K562 (cell line): ENCODE results near the gene POLD1. TPM values are rescaled to one million over a fixed set of nuclear protein-coding genes. Genes with fewer than 3 reads are reported as not detected.

Experiments
- ATF1 ChIP-seq, 2 experiments: fragments of 450-650 bp in 1 of 2; IDR thresholded peaks; 2 replicates each; pipeline ENCODE4 v1.6.1; 2016; ENCODE audit warnings: missing compliant biosample characterization in 1 of 2, missing genetic modification characterization in 1 of 2
- CTBP1 ChIP-seq: fragments of 450-650 bp; IDR thresholded peaks from 2 replicates; pipeline ENCODE4 v1.6.1; 2016; ENCODE audit warnings: borderline replicate concordance
- GABPA ChIP-seq: fragments of 200-800 bp; sonication (Bioruptor generic); conservative IDR thresholded peaks from 2 replicates; pipeline ENCODE4 v1.6.1; 2016; ENCODE audit warnings: low read depth, missing genetic modification characterization, missing compliant biosample characterization
- GATA2 ChIP-seq: sonication (generic); formaldehyde crosslinking; IDR thresholded peaks from 2 replicates; pipeline ENCODE4 v1.4.0; 2020; ENCODE audit warnings: mild to moderate bottlenecking, missing genetic modification reagents
- NR1H2 ChIP-seq: sonication (generic); formaldehyde crosslinking; IDR thresholded peaks from 2 replicates; pipeline ENCODE4 v1.4.0; 2020; ENCODE audit warnings: mild to moderate bottlenecking, missing genetic modification reagents
- OTX1 ChIP-seq: fragments of 450-650 bp; formaldehyde crosslinking; IDR thresholded peaks from 2 replicates; pipeline ENCODE4 v1.4.0; 2022; ENCODE audit warnings: mild to moderate bottlenecking
- POLR2G ChIP-seq: fragments of 200-400 bp; formaldehyde crosslinking; IDR thresholded peaks from 2 replicates; pipeline ENCODE4 v1.6.1; 2017; ENCODE audit warnings: low read depth, mild to moderate bottlenecking, antibody characterized with exemption, low read length, moderate library complexity
- RBM22 ChIP-seq: fragments of 200-400 bp; formaldehyde crosslinking; IDR thresholded peaks from 2 replicates; pipeline ENCODE4 v1.6.1; 2018; ENCODE audit warnings: low read length, low read depth; ENCODE audit not compliant: poor library complexity, severe bottlenecking
- SAFB2 ChIP-seq: fragments of 200-400 bp; formaldehyde crosslinking; IDR thresholded peaks from 2 replicates; pipeline ENCODE4 v1.6.1; 2018; ENCODE audit warnings: borderline replicate concordance, low read length, low read depth, moderate library complexity; ENCODE audit not compliant: severe bottlenecking
- TAF9B ChIP-seq: fragments of 450-650 bp; IDR thresholded peaks from 2 replicates; pipeline ENCODE4 v1.6.1; 2018; ENCODE audit warnings: mild to moderate bottlenecking; ENCODE audit not compliant: partially characterized antibody
- XRCC5 ChIP-seq: fragments of 200-400 bp; formaldehyde crosslinking; IDR thresholded peaks from 2 replicates; pipeline ENCODE4 v1.6.1; 2017; ENCODE audit warnings: low read depth, mild to moderate bottlenecking, low read length
- ZBTB17 ChIP-seq: fragments of 450-650 bp; formaldehyde crosslinking; IDR thresholded peaks from 2 replicates; pipeline ENCODE4 v1.4.0; 2020; ENCODE audit warnings: mild to moderate bottlenecking
- ZNF347 ChIP-seq: fragments of 450-650 bp; formaldehyde crosslinking; IDR thresholded peaks from 2 replicates; pipeline ENCODE4 v1.4.0; 2020; ENCODE audit warnings: low read depth, mild to moderate bottlenecking, moderate library complexity
- ZNF785 ChIP-seq: fragments of 250-450 bp; sonication (Bioruptor Pico); IDR thresholded peaks from 2 replicates; pipeline ENCODE4 v1.4.0; 2020; ENCODE audit warnings: mild to moderate bottlenecking
- polyA plus RNA-seq, 8 experiments: library from polyadenylated mRNA; depleted of rRNA in 4 of 8; stranded (reverse) in 5 of 8; unstranded in 3 of 8; fragments of >200 nt; fragmentation: Nextera tagmentation in 2 of 8; fragmentation: Illumina TruSeq in 1 of 8; extraction: Ambion mirVana in 2 of 8; extraction: Trizol in 1 of 8; gene quantifications; 2 replicates each; pipeline versions ENCODE4 v1.2.1 to v1.2.3, GENCODE V29; 2011 to 2014; ENCODE audit warnings: inconsistent platforms in 1 of 8, missing spikeins in 1 of 8
- total RNA-seq, 7 experiments: library from RNA; depleted of rRNA in 6 of 7; stranded (reverse); fragments of >200 nt in 6 of 7; fragmentation: Illumina TruSeq in 2 of 7; extraction: Trizol in 2 of 7; gene quantifications; 2 replicates each; pipeline versions ENCODE4 v1.2.1 to v1.2.3, GENCODE V29; 2011 to 2021; ENCODE audit warnings: low replicate concordance in 1 of 7
- TF ChIP-seq, protein P1 (sequence below): sonication (generic); formaldehyde crosslinking; IDR thresholded peaks from 2 replicates; pipeline ENCODE4 v1.8.0; 2022; ENCODE audit warnings: mild to moderate bottlenecking, missing genetic modification reagents, borderline replicate concordance
- TF ChIP-seq, protein P2 (sequence below): sonication (generic); formaldehyde crosslinking; IDR thresholded peaks from 2 replicates; pipeline ENCODE4 v1.5.0; 2020; ENCODE audit warnings: missing genetic modification reagents
- TF ChIP-seq, protein P3 (sequence below): sonication (generic); formaldehyde crosslinking; IDR thresholded peaks from 2 replicates; pipeline ENCODE4 v1.8.0; 2022; ENCODE audit warnings: mild to moderate bottlenecking, missing genetic modification reagents
- TF ChIP-seq, protein P4 (sequence below): fragments of 450-650 bp; IDR thresholded peaks from 2 replicates; pipeline ENCODE4 v1.6.1; 2014; ENCODE audit warnings: low read depth, mild to moderate bottlenecking, moderate library complexity, borderline replicate concordance
- TF ChIP-seq, protein P5 (sequence below): sonication (generic); formaldehyde crosslinking; IDR thresholded peaks from 2 replicates; pipeline ENCODE4 v1.8.1; 2023; ENCODE audit warnings: mild to moderate bottlenecking, missing genetic modification reagents

POLD1 gene
- total and polyA plus RNA-seq, 9 of the 15 experiments (the other 6 are each of a cell fraction or from before 2014, with no cell fraction given) = 1.3 to 312 (median 47.8) TPM

DNA sequence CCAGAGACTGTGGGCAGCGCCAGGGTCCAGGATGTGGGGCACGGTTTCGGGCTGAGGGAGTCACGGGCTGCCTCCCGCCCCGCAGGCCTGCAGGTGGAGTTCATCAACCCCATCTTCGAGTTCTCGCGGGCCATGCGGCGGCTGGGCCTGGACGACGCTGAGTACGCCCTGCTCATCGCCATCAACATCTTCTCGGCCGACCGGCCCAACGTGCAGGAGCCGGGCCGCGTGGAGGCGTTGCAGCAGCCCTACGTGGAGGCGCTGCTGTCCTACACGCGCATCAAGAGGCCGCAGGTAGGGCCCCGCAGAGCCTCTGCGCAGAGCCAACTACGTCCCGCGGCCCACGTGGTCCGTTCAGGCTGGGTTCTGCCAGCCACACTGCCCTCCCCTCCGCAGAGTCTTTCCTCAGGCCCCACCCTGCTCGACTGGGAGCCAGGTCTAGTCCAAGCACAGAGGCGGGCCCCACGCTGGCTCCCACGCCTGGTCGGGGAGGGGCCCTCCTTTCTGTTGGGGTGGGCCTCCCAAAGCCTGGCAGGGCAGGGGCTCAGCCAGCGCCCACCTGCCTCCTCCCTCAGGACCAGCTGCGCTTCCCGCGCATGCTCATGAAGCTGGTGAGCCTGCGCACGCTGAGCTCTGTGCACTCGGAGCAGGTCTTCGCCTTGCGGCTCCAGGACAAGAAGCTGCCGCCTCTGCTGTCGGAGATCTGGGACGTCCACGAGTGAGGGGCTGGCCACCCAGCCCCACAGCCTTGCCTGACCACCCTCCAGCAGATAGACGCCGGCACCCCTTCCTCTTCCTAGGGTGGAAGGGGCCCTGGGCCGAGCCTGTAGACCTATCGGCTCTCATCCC lies 2.0 kb upstream of the POLD1 start (continued):
- TF ChIP-seq, protein P1, sequence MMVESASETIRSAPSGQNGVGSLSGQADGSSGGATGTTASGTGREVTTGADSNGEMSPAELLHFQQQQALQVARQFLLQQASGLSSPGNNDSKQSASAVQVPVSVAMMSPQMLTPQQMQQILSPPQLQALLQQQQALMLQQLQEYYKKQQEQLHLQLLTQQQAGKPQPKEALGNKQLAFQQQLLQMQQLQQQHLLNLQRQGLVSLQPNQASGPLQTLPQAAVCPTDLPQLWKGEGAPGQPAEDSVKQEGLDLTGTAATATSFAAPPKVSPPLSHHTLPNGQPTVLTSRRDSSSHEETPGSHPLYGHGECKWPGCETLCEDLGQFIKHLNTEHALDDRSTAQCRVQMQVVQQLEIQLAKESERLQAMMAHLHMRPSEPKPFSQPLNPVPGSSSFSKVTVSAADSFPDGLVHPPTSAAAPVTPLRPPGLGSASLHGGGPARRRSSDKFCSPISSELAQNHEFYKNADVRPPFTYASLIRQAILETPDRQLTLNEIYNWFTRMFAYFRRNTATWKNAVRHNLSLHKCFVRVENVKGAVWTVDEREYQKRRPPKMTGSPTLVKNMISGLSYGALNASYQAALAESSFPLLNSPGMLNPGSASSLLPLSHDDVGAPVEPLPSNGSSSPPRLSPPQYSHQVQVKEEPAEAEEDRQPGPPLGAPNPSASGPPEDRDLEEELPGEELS (CRISPR knock-in tag) = no peak
- TF ChIP-seq TAF9B (no peak), XRCC5 (no peak), ATF1 (CRISPR knock-in tag; IDR thresholded peaks at IDR 0.05) (no peak), ATF1 (tag; IDR thresholded peaks at IDR 0.05) (no peak), SAFB2 (no peak), NR1H2 (CRISPR knock-in tag) (peak; percentile 85; the same call in 1 of the 2 replicates), GABPA (tag) (no peak), ZNF347 (CRISPR knock-in tag) (no peak), ZBTB17 (CRISPR knock-in tag) (no peak), ZNF785 (CRISPR knock-in tag) (no peak), CTBP1 (no peak), POLR2G (peak; percentile 60), GATA2 (no peak), OTX1 (no peak), RBM22 (peak; percentile 40)
- TF ChIP-seq, protein P2, sequence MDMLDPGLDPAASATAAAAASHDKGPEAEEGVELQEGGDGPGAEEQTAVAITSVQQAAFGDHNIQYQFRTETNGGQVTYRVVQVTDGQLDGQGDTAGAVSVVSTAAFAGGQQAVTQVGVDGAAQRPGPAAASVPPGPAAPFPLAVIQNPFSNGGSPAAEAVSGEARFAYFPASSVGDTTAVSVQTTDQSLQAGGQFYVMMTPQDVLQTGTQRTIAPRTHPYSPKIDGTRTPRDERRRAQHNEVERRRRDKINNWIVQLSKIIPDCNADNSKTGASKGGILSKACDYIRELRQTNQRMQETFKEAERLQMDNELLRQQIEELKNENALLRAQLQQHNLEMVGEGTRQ (CRISPR knock-in tag) = no peak
- TF ChIP-seq, protein P3, sequence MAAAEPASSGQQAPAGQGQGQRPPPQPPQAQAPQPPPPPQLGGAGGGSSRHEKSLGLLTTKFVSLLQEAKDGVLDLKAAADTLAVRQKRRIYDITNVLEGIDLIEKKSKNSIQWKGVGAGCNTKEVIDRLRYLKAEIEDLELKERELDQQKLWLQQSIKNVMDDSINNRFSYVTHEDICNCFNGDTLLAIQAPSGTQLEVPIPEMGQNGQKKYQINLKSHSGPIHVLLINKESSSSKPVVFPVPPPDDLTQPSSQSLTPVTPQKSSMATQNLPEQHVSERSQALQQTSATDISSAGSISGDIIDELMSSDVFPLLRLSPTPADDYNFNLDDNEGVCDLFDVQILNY (CRISPR knock-in tag) = no peak
- TF ChIP-seq, protein P4, sequence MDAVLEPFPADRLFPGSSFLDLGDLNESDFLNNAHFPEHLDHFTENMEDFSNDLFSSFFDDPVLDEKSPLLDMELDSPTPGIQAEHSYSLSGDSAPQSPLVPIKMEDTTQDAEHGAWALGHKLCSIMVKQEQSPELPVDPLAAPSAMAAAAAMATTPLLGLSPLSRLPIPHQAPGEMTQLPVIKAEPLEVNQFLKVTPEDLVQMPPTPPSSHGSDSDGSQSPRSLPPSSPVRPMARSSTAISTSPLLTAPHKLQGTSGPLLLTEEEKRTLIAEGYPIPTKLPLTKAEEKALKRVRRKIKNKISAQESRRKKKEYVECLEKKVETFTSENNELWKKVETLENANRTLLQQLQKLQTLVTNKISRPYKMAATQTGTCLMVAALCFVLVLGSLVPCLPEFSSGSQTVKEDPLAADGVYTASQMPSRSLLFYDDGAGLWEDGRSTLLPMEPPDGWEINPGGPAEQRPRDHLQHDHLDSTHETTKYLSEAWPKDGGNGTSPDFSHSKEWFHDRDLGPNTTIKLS = no peak
- TF ChIP-seq, protein P5, sequence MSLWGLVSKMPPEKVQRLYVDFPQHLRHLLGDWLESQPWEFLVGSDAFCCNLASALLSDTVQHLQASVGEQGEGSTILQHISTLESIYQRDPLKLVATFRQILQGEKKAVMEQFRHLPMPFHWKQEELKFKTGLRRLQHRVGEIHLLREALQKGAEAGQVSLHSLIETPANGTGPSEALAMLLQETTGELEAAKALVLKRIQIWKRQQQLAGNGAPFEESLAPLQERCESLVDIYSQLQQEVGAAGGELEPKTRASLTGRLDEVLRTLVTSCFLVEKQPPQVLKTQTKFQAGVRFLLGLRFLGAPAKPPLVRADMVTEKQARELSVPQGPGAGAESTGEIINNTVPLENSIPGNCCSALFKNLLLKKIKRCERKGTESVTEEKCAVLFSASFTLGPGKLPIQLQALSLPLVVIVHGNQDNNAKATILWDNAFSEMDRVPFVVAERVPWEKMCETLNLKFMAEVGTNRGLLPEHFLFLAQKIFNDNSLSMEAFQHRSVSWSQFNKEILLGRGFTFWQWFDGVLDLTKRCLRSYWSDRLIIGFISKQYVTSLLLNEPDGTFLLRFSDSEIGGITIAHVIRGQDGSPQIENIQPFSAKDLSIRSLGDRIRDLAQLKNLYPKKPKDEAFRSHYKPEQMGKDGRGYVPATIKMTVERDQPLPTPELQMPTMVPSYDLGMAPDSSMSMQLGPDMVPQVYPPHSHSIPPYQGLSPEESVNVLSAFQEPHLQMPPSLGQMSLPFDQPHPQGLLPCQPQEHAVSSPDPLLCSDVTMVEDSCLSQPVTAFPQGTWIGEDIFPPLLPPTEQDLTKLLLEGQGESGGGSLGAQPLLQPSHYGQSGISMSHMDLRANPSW = no peak
